Activated CD8-positive, alpha-beta memory T cell treated with anti-CD3 and anti-CD28 coated beads, Interleukin-2, amount 50 U/mL, for 24 hours (primary cell): ENCODE results near the gene ITPR2.
"Not testable (repeated sequence)": the region's sequence is repeated elsewhere in the genome, so short reads cannot be mapped to it uniquely, and the experiment has no call there.

ENCODE experiments used
- DNase-seq: peaks from one replicate; pipeline ENCODE4 v3.0.0-alpha.2; 2020; ENCODE audit errors: extremely low read depth

ITPR2 gene

DNA sequence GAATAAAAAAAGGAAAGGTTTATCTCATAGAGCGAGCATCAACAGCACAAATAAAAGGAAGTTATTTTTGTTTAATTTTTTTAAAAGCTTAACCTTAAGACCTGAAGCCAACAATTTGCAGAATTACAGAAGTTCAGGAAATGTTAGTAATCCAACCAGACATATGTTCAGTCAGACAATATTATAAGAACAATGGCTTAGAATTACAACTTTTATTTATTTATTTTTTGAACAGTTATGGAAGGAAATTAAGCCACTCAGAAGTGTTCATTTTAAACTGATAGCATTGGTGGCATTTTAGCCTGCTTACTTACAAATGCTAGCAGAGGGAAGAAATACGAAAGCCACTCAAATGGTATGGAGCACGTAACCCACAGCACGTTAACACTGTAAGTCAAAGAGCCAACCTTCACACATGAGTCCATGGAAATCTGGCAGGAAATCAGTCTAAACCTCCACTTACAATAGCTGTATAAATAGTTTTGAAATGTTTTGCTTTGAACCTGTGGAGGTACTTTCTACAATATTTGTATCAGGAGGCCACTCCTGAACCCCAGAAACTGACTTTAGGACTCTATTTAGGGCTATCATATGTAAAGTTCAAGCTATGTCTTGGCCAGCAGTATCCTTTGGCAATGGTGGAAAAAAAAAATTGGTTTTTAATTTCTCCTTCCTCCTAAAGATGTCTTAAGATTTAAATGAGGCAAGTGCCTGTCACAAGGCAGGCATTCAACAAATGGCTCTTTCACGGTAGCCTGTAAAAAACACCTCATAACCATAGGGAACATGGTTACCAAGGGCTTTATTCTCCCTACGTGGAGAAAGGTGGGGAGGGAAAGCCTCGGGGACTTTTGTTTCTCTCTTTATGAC lies 102.3 kb downstream of the ITPR2 start:
- no peak for DNase-seq

DNA sequence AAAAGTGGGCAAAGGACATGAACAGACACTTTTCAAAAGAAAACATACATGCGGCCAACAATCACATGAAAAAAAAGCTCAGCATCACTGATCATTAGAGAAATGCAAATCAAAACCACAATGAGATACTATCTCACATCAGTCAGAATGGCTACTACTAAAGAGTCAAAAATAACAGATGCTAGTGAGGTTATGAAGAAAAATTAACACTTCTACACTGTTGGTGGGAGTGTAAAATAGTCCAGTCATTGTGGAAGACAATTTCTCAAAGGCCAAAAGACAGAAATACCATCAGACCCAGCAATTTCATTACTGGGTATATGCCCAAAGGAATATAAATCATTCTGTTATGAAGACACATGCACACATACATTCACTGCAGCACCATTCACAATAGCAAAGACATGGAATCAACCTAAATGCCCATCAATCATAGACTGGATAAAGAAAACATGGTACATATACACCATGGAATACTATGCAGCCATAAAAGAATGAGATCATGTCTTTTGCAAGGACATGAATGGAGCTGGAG lies 103.8 kb downstream of the ITPR2 start:
- DNase-seq = not testable (repeated sequence)

DNA sequence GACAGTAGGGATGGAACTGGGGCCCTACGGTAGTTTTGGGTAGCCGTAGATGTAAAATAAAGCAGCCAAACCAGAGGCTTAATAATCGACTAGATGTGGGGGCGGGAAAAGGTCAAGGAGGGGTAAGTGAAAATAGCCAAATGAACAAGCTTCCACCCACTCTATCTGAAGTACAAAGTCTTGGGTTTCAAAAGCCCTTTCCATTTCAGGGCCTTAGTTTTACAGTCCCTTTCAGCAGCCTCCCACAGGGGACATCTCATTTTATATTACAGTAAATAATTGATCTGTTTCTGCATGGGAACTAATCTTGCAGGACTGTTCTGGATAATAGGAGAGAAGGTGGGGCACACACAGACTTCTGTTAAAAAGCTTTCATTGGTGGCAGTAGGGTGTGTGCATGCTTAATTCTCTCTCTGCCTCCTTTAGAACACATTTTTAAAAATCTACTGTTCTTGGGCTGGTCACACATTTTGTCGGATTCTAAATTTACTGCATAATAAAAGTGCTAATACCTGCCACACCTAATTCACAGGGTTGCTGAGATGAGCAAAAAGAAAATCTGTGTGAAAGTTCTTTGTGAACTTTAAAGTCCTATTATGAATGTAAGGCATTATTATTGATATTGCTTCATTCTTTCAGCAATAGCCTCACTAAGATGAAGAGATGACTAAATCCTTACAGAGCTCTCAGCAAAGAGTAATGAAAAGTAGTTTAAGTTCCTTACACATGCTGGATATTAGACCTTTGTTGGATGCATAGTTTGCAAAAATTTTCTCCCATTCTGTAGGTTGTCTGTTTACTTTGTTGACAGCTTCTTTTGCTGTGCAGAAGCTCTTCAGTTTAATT lies 104.6 kb downstream of the ITPR2 start:
- no peak for DNase-seq

DNA sequence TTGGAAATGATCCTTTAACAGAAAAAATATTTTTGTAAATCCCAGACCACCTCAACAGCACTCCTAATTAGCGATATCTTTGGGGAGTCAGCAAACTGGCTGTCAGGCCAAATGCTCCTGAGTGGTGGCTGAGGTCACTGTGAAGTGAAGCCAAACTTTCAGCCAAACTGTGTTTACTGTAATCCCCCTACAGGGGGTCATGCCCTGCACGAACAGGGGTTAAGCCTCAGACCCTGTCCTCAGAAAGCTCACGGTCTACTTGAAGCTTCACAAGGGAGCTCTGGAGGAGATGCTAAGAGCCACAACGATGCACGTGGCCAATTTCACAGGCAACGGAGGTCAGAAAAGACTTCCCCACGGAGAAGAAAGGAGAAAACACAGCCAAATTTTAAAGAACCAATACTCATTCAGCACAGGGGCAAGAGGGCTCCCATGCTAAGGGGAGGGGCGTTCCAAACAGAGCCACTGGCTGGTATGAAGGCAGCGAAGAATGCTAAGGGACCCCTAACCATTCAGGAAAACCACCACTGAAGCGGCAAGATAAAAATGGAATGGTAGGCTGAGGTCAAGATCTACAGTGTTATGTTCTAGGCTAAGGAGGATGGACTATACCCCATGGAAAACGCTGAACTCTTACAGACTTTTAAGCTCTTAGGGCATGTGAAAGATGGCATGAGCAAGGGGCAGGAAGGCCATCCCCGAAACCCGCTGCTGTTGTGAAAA lies 105.4 kb downstream of the ITPR2 start:
- DNase-seq = no peak

DNA sequence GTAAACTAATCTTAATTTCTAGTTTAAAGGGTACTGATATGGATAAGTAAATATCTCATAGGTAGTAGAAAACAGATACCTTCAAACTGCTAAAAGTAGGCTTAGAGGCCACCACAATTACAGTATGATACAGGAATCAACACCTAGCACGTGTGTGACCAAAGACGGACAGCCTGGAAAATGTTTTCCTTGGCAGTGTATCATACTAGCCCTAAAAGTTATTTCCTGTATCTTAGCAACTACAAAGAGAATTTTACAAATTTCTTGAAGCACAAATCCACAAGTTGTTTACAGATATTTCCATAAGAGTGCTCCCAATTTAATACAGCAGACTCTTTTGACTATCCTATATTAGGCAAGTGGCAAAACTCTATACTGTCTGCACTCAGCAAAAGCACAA lies 106.0 kb downstream of the ITPR2 start:
- no peak for DNase-seq

DNA sequence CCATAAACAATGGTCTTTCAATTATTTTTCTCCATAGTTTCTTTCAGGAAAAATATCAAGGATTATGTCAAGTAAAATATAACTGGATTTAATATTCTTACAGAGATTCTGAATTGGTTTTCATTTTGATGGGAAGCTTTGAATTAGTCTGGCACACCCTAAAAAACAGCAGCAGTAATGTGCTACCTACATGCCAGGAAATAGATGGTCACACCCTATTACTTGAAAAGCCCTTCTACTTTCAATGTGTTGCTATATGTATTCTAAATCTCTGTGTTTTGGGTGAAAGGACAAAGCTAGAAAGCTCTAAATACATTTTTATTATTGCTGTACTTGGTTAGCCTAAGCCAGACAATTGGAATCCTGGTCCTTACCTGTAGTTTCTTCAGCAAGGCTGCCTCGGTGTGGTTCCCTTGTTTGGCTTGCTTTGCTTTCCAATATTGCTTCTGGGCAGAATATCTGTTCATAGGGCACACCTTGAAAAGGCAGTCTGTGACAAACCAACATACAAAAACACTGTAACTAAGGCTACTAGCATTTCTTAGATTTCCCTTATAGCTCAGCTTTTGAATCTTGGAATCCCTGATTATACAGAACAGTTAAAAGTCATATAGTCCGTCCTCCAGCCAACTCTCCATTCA lies 107.6 kb downstream of the ITPR2 start:
- DNase-seq = no peak

DNA sequence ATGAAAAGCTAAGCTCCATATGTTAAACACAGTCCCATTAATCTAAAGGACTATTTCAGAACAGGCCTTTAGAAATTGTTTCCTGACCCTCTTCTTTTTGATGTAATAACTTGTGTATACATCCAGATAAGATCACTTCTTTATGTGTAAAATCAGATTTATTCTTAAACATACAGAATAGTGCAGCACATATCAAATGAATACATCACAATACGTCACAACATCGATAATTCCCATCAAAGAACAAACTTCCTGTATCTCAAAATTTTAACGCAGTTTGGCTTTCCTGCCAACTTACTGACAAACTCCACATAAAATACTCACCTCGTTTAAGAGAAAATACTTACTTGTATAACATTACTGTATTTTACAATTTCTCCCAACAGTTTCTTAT lies 108.7 kb downstream of the ITPR2 start:
- no peak for DNase-seq

DNA sequence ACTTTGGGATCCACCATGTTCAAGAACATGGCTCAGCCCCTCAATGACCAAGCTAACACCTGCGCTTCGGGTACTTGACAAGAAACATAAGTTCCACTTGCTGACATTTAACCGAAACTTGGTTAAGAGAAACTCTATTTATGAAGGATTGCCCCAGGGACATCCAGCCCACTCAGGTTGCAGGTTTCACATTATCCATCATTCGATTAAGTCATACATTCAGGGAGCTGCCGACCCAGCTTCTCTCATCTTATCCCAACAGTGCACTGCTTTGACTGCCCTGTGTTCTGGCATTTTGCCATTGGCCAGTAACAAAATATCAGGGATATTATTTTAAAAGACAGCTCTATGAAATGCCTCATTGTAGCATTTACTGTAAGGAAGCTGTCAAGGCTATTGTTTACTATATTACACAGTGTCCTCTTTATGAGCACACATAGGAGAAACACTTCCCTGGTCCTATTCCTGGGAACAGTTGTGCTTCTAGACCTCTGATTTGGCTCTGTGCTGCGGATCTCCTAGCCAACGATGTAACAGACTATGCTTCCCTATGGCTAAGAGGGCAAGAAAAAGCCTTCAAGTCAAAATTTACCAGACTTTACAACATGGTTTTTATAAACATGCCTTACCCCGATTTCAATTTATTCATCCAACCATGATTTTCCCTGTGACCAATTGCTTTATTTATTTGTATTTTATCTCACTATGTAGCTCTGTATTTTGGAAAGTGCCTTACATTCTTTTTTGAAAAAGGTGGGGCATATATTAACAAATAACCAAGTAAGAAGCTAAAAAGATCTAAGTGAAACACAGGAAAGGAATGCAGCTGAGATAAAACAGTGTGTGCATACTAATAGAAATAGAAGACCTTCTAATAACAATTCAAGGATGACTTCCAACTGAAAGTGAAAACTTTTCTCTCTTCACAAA lies 109.3 kb downstream of the ITPR2 start:
- no peak for DNase-seq

DNA sequence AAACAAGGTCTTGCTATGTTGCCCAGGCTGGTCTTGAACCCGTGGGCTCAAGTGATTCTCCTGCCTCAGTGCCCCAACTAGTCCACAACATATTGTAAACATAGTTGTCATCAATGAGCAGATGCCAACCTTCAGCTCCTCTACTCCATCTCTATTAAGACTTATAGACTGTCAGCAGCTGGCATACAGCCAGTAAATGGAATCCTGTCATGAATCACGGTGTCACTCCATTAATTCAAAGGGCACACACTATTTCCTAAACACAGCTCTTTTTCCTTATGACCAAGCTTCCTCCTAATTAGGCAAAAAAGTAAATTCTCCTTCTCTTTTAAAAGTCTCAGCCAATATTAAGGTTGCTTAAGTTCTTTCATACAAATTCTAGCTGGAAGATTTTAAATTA lies 111.2 kb downstream of the ITPR2 start:
- no peak for DNase-seq

DNA sequence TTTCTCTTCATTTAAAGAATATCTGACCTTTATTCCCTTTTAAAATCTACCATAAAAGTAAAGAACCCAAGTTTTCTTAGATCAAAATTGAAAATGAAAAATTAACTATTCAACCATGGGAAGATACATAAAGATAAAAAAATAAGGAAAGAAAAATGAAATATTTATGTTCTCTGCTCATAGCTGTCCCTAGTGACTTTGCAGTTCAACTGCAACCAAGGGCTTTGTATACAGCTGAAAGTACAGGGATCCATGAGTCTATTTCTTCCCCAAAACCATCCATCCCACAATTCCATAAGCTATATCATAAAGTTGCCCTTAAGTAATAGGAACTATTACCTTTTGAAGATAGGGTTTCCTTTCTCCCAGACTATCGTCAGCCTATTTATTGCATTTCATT lies 113.1 kb downstream of the ITPR2 start:
- DNase-seq = no peak

DNA sequence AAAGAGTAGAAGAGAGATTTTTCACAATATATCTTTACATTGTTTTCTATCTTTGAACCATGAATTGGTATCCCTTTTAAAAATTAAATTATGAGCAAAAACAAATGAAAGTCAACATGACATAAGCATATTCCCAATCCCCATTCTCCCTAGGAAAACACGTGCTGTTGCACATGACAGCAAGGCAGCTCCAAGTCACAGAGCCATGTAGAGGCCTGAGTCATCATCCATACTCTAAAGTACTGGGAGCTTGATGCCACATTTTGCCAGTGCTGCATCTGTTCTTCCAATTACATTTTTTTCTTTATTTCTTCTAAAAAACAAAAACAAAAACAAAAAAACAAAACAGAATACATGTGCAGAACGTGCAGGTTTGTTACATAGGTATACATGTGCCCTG lies 115.2 kb downstream of the ITPR2 start:
- DNase-seq = no peak

DNA sequence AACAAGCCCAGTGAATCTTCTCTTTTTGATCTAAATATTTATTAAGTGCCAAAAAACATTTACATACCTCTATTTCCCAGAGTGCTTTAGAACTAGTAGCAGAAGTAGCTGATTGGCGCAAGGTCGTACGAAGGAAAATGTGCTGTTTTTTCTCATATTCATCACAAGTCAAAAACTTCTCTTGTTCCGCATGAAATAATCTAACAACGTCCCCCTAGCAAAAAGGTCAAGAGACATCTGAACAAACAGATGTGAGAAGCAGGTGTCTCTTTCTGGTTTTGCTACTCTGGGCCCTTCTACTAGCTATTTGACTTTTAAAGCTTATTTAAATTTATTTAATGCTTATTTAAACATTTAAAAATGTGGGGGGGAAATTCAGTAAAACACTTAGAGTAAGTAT lies 117.8 kb downstream of the ITPR2 start:
- no peak for DNase-seq

DNA sequence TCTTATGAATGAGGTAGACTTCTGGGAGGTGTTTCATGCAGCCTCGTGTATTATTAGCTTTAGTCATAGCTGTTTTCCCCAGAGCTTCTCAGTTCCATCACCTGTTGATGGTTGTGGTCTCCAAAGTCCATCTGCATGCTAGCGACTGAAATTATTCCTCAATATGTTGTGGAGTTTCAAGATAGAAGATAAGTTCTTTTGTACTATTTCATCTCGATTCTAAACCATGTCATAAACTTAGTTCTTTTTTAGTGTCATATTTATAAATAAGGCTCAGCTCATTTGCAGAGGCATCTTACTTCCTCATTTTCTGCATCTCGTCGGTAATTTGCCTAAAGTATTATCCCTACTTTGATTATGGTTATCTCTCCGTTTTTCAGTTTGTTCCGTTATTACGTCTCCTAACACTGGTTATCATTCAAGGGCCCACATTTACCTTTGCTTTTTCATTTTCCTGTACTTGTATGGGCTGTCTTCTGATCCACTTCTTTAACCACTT lies 119.1 kb downstream of the ITPR2 start:
- no peak for DNase-seq

DNA sequence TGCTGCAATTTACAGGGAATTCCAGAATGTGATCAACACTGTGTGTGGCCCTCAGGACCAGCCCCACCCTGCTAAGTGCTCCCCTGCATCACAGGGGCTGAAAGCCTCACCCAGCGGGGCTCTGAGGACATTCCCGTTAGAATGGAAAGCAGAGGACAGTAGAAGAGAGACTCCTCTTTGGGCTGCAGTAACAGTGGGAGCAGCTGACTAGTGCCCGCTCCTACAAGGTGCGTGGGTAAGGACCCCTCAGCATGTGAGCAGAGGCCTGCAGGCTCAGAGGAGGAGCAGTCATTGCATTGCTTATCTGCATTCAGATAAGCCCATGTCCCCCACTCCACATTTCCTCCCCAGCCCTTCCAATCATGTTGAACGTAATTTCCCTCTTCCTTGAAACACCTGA lies 120.1 kb downstream of the ITPR2 start:
- no peak for DNase-seq

DNA sequence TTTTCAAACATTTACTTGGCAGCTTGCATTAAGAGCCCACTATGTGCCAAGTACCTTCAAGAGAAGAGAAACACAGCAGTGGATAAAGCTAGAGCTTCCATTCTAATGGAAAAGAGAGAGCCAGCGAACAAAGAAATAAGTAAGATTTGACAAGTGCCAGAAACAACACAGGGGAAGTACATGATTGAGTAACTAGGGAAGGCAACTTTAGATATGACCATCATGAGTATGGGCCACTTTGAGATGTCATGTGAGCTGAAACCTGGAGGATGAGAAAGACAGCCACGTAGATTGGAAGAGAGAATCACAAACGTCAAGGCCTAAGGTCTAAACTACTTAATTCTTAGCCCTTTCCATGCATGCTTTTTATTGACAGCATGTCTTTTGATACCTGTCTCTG lies 121.4 kb downstream of the ITPR2 start:
- DNase-seq = no peak

DNA sequence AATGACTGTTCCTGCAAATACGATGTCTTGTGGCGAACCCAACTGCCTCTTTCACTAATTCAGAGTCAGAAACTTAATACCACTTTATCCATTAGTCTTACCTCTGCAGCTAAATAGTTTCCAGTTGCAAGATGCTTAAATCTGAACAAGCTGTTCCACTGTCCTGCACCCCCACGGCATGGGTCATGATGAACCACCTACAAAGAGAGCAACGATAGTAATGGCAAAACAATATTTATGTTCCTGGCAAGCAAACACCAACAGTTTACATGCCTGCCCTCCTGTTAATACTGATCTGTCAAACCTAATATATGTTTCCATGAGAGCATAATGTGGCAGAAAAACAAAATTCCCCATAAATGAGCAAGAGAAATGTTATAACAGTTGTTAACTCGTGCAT lies 121.9 kb downstream of the ITPR2 start:
- no peak for DNase-seq

DNA sequence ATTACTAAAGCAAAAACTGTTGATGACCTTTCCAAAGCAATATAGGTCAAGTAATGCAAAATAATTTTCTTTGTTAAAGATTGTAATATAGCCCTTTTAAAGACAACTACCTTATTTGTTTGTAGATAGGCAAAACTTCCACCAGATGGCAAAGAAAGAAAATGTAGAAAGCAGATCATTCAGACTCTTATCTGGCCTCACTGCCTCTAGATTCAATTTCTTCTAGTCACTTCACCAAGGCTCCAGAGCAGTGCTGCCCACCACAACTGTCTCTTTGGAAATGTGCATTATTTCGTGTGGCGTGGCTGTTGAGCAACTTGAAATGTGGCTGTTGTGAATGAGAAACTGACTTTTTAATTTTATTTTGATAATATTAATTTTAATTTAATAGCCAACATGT lies 127.1 kb downstream of the ITPR2 start:
- DNase-seq = no peak

DNA sequence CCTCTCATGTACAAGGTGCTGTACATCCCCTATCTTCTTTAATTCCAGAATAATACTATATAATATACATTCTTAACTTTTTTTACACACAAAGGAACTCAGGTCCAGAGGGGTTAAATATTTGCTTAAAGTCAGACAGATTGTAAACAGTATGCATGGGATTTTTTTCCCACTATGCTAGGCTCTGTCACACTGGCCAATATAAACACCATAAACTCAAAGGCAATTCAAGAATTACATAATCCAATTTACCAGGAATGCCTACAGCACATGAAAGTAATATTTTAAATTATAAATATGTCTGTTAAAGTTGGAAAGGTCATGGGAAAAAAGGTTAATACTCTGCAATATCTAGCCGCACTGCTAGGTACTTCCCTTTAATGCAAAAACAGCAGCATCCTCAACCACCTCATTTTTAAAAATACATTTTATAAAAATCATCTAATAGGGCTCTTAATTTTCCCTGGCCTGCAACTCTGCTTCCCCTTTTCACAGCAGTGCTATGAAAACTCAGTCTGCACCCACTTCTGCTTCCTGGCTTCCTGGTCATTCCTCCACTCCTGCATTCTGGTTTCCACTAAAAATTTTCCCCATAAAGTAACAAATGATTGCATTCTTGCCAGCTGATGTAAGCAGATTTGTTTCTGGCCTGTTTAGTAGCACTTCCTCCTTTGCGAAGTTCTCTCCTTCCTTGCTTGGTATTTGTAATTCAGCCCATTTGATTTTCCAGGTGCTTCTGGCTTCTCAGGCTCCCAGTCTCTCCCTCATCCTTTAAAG lies 128.1 kb downstream of the ITPR2 start:
- no peak for DNase-seq

DNA sequence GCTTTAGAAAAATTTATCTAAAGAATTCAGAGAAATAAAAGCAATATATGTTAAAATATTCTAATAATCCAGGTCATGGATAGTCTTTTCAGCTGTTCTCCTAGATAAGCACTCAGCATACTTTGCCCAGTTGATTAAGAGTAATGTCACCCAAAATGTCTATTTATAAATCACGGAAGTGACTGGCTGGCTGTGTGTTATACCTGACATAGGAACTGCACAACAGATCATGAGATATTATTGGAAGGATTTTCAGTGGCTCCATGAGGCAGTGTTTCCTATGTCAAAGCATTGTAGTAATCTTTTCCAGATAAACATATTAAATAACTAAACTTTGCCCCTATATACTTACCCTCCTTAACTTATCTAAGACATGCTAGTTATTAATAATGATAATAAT lies 128.8 kb downstream of the ITPR2 start:
- DNase-seq = no peak

DNA sequence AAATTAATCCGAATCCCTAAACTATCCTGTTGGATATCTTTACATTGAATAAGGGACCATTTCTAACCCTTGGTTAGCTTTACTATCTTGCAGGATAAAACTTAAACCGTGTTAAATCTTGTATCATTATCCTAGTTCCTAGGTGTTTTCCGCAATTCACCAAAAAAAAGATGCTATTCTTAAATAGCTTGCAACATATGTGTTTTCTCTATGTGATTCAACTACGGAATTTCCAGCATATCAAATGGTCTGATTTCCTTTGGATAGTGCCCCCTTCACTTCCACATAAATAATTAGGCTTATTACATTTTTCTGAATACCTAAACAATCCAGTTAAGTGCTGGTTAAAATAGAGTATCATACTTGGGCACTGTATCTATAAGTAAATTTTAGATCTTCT lies 130.3 kb downstream of the ITPR2 start:
- DNase-seq = no peak
